IgD-negative memory B cell (primary cell): ENCODE measurements around the gene MED12L. TPM values are rescaled to one million over a fixed set of nuclear protein-coding genes. Genes with fewer than 3 reads are reported as not detected.
A peak's percentile ranks its signal among the peaks of the same experiment; 100 is the strongest.
"Not testable (repeated sequence)": the region's sequence is repeated elsewhere in the genome, so short reads cannot be mapped to it uniquely, and the experiment has no call there.

ENCODE experiments used
- H3K27ac Mint-ChIP-seq, 3 donors: one replicate each; pipeline ENCODE4 v1.8.0; 2020 to 2022; ENCODE audit warnings: mild to moderate bottlenecking in 3 of 3, mixed read lengths in 3 of 3, moderate library complexity in 1 of 3
- H3K27me3 Mint-ChIP-seq: one replicate; pipeline ENCODE4 v1.8.0; 2021; ENCODE audit warnings: mixed read lengths
- H3K36me3 Mint-ChIP-seq: one replicate; pipeline ENCODE4 v1.8.0; 2020; ENCODE audit warnings: mild to moderate bottlenecking, mixed read lengths
- H3K4me1 Mint-ChIP-seq, 3 donors: one replicate each; pipeline ENCODE4 v1.8.0; 2020 to 2022; ENCODE audit warnings: mixed read lengths in 3 of 3, mild to moderate bottlenecking in 1 of 3
- H3K4me3 Mint-ChIP-seq, 4 donors: one replicate each; pipeline ENCODE4 v1.8.0; 2020 to 2022; ENCODE audit warnings: mild to moderate bottlenecking in 4 of 4, mixed read lengths in 4 of 4, moderate library complexity in 3 of 4
- H3K9me3 Mint-ChIP-seq, 3 donors: one replicate each; pipeline ENCODE4 v1.8.0; 2020 to 2021; ENCODE audit warnings: mixed read lengths in 3 of 3, mild to moderate bottlenecking in 1 of 3
- polyA plus RNA-seq: library from polyadenylated mRNA; unstranded; fragments of 300-500 nt; fragmentation: Illumina TruSeq; gene quantifications from one replicate; pipeline ENCODE4 v1.2.3, GENCODE V29; 2021

MED12L gene
- 0.05 TPM for polyA plus RNA-seq

GRCh38 chr3:151085227-151085888, at the start of gene MED12L:
Gene MED12L, plus strand, starts transcription at chr3:151085664. Its CDS starts 1,263 bp downstream, at chr3:151086927.
- H3K36me3 Mint-ChIP-seq = peaks cover 3% of the 10 kb centered on the region
- H3K9me3 Mint-ChIP-seq = no peaks in the 10 kb centered on the region
- peak within 1 kb of the TSS in 2 of 3 donors; percentile 72 to 87 for H3K27ac Mint-ChIP-seq
- peaks cover 24% of the 10 kb centered on the region for H3K27me3 Mint-ChIP-seq
- peaks cover 3 to 8% (median 4%) of the 10 kb centered on the region in 3 donors for H3K4me1 Mint-ChIP-seq
- peak within 1 kb of the TSS; percentile 87 to 98 (median 96) for H3K4me3 Mint-ChIP-seq

- Mint-ChIP-seq H3K27me3 (no peaks in the 10 kb centered on the region), H3K9me3 (peaks cover 0 to 2% (median 0%) of the 10 kb centered on the region in 3 donors), H3K4me3 (no peak overlapping the region), H3K36me3 (no peaks in the 10 kb centered on the region), H3K27ac (no peak overlapping the region), H3K4me1 (no peaks in the 10 kb centered on the region)
These were observed 47.6 kb upstream of the MED12L start for GRCh38 chr3:151037746-151038477.

- Mint-ChIP-seq H3K27ac (no peak overlapping the region), H3K36me3 (no peaks in the 10 kb centered on the region), H3K9me3 (peaks cover 0 to 4% (median 0%) of the 10 kb centered on the region in 3 donors), H3K4me3 (no peak overlapping the region), H3K27me3 (peaks cover 3% of the 10 kb centered on the region), H3K4me1 (peaks cover 0 to 2% (median 0%) of the 10 kb centered on the region in 3 donors)
These were observed 40.8 kb upstream of the MED12L start for GRCh38 chr3:151044706-151045105.

- H3K4me3 Mint-ChIP-seq = no peak overlapping the region
- peaks cover 0 to 2% (median 0%) of the 10 kb centered on the region in 3 donors for H3K9me3 Mint-ChIP-seq
- H3K4me1 Mint-ChIP-seq = peaks cover 0 to 2% (median 0%) of the 10 kb centered on the region in 3 donors
These were observed 37.8 kb upstream of the MED12L start for GRCh38 chr3:151047636-151048035.

GRCh38 chr3:151051533-151051932, 33.9 kb upstream of the MED12L start:
- Mint-ChIP-seq H3K4me1 (no peaks in the 10 kb centered on the region), H3K4me3 (no peak overlapping the region), H3K36me3 (no peaks in the 10 kb centered on the region), H3K9me3 (no peaks in the 10 kb centered on the region), H3K27ac (no peak overlapping the region), H3K27me3 (peaks cover 1% of the 10 kb centered on the region)

More at GRCh38 chr3:151047636-151048035, 37.8 kb upstream of the MED12L start:
- Mint-ChIP-seq H3K27me3 (peaks cover 4% of the 10 kb centered on the region), H3K36me3 (no peaks in the 10 kb centered on the region), H3K27ac (no peak overlapping the region)

- Mint-ChIP-seq H3K27me3 (peaks cover 1% of the 10 kb centered on the region), H3K4me3 (no peak overlapping the region), H3K27ac (no peak overlapping the region), H3K9me3 (no peaks in the 10 kb centered on the region), H3K36me3 (no peaks in the 10 kb centered on the region), H3K4me1 (no peaks in the 10 kb centered on the region)
These were observed 33.1 kb upstream of the MED12L start for GRCh38 chr3:151052346-151052745.

GRCh38 chr3:151052756-151053155, 32.7 kb upstream of the MED12L start:
- no peaks in the 10 kb centered on the region for H3K4me1 Mint-ChIP-seq

GRCh38 chr3:151058740-151059139, 26.7 kb upstream of the MED12L start:
- Mint-ChIP-seq H3K4me1 (no peaks in the 10 kb centered on the region), H3K36me3 (no peaks in the 10 kb centered on the region), H3K27me3 (peaks cover 6% of the 10 kb centered on the region), H3K4me3 (no peak overlapping the region), H3K27ac (no peak overlapping the region), H3K9me3 (peaks cover 0 to 2% (median 0%) of the 10 kb centered on the region in 3 donors)

More at GRCh38 chr3:151052756-151053155, 32.7 kb upstream of the MED12L start:
- Mint-ChIP-seq H3K9me3 (no peaks in the 10 kb centered on the region), H3K27ac (no peak overlapping the region), H3K27me3 (peaks cover 1% of the 10 kb centered on the region), H3K4me3 (no peak overlapping the region), H3K36me3 (no peaks in the 10 kb centered on the region)

GRCh38 chr3:151062611-151063010, 22.9 kb upstream of the MED12L start:
- Mint-ChIP-seq H3K27me3 (peaks cover 7% of the 10 kb centered on the region), H3K4me3 (no peak overlapping the region), H3K27ac (no peak overlapping the region), H3K36me3 (no peaks in the 10 kb centered on the region), H3K9me3 (peaks cover 0 to 2% (median 0%) of the 10 kb centered on the region in 3 donors), H3K4me1 (no peaks in the 10 kb centered on the region)

- H3K27me3 Mint-ChIP-seq = peaks cover 6% of the 10 kb centered on the region
- H3K4me1 Mint-ChIP-seq = no peaks in the 10 kb centered on the region
- no peak overlapping the region for H3K27ac Mint-ChIP-seq
- no peak overlapping the region for H3K4me3 Mint-ChIP-seq
- no peaks in the 10 kb centered on the region for H3K9me3 Mint-ChIP-seq
- H3K36me3 Mint-ChIP-seq = no peaks in the 10 kb centered on the region
These were observed 18.3 kb upstream of the MED12L start for GRCh38 chr3:151067158-151067557.

- not testable (repeated sequence) for H3K4me1 Mint-ChIP-seq, H3K27ac Mint-ChIP-seq, H3K4me3 Mint-ChIP-seq, H3K27me3 Mint-ChIP-seq, H3K9me3 Mint-ChIP-seq, H3K36me3 Mint-ChIP-seq
These were observed 12.6 kb upstream of the MED12L start for GRCh38 chr3:151072842-151073241.

GRCh38 chr3:151074256-151074655, 11.2 kb upstream of the MED12L start:
- Mint-ChIP-seq H3K4me1 (no peaks in the 10 kb centered on the region), H3K4me3 (no peak overlapping the region), H3K27me3 (peaks cover 2% of the 10 kb centered on the region), H3K27ac (no peak overlapping the region), H3K9me3 (no peaks in the 10 kb centered on the region), H3K36me3 (no peaks in the 10 kb centered on the region)

- Mint-ChIP-seq H3K27ac (no peak overlapping the region), H3K36me3 (no peaks in the 10 kb centered on the region), H3K4me3 (no peak overlapping the region), H3K4me1 (no peaks in the 10 kb centered on the region), H3K9me3 (no peaks in the 10 kb centered on the region), H3K27me3 (peaks cover 6% of the 10 kb centered on the region)
These were observed 9.4 kb upstream of the MED12L start for GRCh38 chr3:151075869-151076562.

GRCh38 chr3:151076626-151077025, 8.8 kb upstream of the MED12L start:
- H3K4me1 Mint-ChIP-seq = no peaks in the 10 kb centered on the region
- no peak overlapping the region for H3K27ac Mint-ChIP-seq
- H3K27me3 Mint-ChIP-seq = peaks cover 8% of the 10 kb centered on the region
- no peaks in the 10 kb centered on the region for H3K9me3 Mint-ChIP-seq
- H3K36me3 Mint-ChIP-seq = no peaks in the 10 kb centered on the region
- H3K4me3 Mint-ChIP-seq = no peak overlapping the region

- not testable (repeated sequence) for H3K36me3 Mint-ChIP-seq, H3K27ac Mint-ChIP-seq, H3K9me3 Mint-ChIP-seq, H3K4me1 Mint-ChIP-seq, H3K4me3 Mint-ChIP-seq
- H3K27me3 Mint-ChIP-seq = peaks cover 19% of the 10 kb centered on the region
These were observed 4.4 kb upstream of the MED12L start for GRCh38 chr3:151081082-151081481.
